Measurements from ENCODE around the gene ACD.
A peak's percentile ranks its signal among the peaks of the same experiment; 100 is the strongest.
"Not testable (repeated sequence)": the region's sequence is repeated elsewhere in the genome, so short reads cannot be mapped to it uniquely, and the experiment has no call there.

The ACD gene

GRCh38 chr16:67659675-67660563, at the start of gene ACD:
Gene ACD, minus strand, starts transcription at chr16:67660260. Its CDS starts 40 bp downstream, at chr16:67660220.
- DNase-seq (ENCODE audit: low read depth in 2 of 3, low spot score in 2 of 3) = peak; percentile 87 to 96 (median 87)

DNA sequence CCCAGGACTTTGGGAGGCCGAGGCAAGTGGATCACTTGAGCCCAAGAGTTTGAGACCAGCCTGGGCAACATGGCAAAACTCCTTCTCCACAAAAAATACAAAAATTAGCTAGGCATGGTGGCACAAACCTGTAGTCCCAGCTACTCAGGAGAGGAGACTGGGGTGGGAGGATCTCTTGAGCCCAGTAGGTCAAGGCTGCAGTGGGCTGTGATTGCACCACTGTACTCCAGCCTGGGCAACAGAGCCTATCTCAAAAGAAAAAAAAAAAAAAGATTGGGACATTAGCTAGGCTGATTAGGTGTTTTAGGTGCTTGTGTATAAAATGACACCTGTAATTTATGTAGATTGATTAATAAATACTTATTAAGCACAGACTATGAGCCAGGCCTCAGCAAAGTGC, 49.0 kb upstream of the ACD start:
- no peak for DNase-seq (ENCODE audit: low read depth in 2 of 3, low spot score in 2 of 3)

- no peak for DNase-seq (ENCODE audit: low read depth in 2 of 3, low spot score in 2 of 3)
Observed at GRCh38 chr16:67708368-67708771, 48.3 kb upstream of the ACD start.

GRCh38 chr16:67707790-67708189, 47.7 kb upstream of the ACD start:
- DNase-seq (ENCODE audit: low read depth in 2 of 3, low spot score in 2 of 3) = no peak

DNA sequence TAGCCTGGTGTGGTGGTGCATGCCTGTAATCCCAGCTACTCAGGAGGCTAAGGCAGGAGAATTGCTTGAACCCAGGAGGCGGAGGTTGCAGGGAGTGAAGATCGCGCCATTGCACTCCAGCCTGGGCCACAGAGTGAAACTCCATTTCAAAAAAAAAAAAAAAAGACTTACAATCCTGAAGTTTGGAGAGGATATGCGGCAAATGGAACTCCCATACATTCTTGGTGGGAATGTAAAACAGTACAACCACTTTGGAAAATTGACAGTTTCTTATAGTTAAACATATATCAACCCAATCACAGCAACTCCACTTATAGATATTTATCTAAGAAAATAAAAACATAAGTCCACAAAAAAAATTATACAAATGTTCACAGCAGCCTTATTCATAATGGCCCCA, 47.1 kb upstream of the ACD start:
- DNase-seq (ENCODE audit: low read depth in 2 of 3, low spot score in 2 of 3) = no peak

DNA sequence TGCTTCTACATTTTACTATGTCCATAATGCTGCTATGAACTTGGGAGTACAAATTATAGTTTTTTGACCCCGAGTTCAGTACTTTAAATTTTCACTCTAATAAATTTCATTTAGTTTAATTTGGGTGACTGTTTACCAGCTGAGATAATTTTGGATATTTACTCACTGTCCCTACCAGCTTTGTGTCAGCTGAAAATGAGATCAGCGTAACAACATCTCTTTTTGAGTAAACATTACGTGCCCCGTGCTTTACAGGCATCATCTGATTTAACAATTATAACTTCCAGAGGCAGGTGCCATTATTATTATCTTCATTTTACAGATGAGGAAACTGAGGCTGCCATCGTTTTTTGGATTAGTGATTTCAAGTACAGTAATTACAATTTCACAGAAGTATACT, 44.0 kb upstream of the ACD start:
- DNase-seq (ENCODE audit: low read depth in 2 of 3, low spot score in 2 of 3) = no peak

DNA sequence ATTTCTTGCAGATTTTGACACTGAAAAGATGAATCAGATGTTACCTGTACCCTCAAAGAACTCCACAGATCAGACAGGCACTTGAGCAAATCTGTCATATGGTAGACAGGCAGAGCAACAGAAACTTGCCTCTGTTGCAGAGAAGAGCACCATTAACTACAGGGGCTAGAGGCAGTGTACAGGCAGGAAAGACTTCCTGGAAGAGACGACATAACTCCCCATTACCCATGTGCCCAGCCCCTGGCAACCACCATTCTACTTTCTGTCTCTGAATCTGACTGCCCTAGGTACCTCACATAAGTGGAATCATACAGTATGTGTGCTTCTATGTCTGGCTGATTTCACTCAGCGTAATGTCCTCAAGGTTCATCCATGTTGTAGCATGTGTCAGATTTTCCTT, 43.6 kb upstream of the ACD start:
- no peak for DNase-seq (ENCODE audit: low read depth in 2 of 3, low spot score in 2 of 3)

DNA sequence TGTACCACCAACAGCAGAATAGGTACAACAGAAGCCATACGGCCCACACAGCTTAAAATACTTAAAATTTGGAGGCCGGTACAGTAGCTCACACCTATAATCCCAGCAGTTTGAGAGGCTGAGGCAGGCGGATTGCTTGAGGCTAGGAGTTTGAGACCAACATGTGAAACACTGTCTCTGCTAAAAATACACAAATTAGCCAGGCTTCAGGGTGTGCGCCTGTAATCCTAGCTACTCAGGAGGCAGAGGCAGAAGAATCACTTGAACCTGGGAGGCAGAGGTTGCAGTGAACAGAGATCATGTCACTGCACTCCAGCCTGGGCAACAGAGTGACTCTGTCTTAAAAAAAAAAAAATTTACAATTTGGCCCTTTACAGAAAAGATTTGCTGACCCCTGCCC, 42.1 kb upstream of the ACD start:
- DNase-seq (ENCODE audit: low read depth in 2 of 3, low spot score in 2 of 3) = no peak

GRCh38 chr16:67701420-67701819, 41.4 kb upstream of the ACD start:
- DNase-seq (ENCODE audit: low read depth in 2 of 3, low spot score in 2 of 3) = no peak

DNA sequence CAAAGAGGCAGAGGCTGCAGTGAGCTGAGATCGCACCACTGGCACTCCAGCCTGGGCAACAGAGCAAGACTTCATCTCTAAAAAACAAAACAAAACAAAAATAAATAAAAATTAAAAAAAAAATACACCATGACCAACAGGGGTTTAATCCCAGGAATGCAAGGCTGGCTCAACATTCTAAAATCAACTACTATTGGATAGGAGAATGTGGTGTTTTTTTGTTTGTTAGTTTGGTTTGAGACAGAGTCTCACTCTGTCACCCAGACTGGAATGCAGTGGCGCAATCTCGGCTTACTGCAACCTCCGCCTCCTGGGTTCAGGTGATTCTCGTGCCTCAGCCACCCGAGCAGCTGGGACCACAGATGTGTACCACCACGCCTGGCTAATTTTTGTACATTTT, 39.2 kb upstream of the ACD start:
- DNase-seq (ENCODE audit: low read depth in 2 of 3, low spot score in 2 of 3) = no peak

DNA sequence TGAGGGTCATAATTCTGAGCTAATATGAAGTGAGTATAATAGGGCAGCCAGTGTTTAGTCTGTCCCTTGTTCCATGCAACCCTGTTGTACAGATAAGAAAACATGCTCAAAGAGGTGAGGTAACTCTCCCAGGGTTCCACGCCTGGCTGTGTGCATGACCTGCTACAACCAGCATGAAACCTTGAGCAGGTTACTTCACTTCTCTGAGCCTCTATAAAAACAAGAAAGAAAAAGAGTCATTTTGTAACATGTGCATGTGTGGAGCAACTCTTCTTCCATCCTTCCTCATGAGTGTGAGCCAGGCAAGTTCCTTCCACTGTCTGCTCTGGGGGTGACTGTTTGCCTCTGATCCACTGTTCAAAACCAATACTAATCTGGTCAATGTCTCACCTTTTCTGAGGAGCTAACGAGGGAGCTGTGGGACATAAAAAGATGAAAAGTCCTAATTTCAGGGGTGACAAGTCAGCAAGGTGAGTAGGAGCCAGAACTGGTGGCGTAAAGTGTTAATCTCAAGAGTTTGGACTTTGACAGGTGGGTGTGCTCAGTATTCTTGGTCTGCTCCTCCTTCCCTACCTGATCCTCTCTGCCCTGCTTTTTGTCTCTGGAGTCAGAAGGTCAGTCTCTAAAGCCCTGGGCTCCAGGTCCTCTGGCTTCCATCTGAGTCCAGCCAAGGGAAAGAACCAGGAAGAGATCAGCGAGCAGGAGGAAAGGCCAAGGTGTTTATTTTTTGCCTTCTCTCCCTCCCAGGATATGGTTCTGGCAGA, 37.5 kb upstream of the ACD start:
- DNase-seq (ENCODE audit: low read depth in 2 of 3, low spot score in 2 of 3) = no peak

DNA sequence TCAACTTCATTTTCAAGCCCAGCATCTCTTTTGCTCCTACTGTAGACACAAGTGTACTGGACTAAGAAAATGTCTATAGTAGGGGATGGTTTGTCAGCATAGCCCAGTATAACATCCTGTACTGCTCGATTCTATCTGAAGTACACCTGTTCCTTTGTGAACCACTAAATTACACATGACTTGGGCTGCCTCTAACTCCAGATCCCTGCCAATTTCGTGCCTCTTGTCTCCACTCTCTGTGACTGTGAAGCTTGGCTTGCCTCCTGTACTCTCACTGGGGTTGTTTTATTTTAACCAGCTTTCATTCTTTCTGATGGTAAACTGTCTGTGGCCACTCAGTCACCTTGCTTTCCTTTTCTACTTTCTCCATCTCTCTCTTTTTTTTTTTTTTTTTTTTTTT, 34.6 kb upstream of the ACD start:
- no peak for DNase-seq (ENCODE audit: low read depth in 2 of 3, low spot score in 2 of 3)

DNA sequence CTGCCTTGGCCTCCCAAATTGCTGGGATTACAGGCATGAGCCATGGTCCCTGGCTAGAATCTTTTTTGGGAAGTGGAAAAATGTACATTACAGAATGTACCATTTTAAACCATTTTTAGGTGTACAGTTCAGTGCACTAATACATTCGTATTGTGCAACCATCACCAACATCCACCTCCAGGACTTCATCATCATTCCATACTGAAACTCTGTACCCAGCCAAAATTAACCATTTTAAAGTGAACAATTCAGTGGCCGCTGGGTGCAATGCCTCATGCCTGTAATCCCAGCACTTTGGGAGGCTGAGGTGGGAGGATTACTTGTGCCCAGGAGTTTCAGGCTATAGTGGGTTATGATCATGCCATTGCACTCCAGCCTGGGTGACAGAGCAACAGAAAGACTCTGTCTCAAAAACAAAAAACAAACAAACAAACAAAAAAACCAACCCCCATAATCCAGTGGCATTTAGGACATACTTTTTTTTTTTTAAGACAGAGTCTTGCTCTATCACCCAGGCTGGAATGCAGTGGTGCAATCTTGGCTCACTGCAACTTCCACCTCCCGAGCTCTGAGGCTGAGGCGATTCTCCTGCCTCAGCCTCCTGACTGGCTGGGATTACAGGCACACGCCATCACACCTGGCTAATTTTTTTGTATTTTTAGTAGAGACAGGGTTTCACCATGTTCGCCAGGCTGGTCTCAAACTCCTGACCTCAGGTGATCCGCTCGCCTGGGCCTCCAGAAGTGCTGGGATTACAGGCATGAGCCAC, 33.6 kb upstream of the ACD start:
- not testable (repeated sequence) for DNase-seq (ENCODE audit: low read depth in 2 of 3, low spot score in 2 of 3)

- no peak for DNase-seq (ENCODE audit: low read depth in 2 of 3, low spot score in 2 of 3)
Observed at GRCh38 chr16:67685388-67686112, 25.5 kb upstream of the ACD start.

DNA sequence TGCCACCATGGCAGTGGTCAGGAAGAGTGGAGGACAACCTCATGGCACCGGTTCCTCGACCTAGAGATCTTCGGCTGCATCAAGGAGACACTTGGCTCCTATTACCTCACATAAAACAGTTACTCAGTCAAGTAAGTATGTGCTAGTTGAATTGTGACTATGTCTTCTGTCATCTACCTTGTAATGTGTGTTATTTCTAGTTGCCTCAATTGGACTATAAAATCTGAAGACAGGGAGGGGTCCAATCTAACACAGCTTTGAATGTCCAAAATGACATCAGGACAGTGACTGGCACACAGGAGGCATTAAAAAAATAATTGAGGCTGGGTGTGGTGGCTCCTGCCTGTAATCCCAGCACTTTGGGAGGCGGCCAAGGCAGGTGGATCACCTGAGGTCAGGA, 23.7 kb upstream of the ACD start:
- DNase-seq (ENCODE audit: low read depth in 2 of 3, low spot score in 2 of 3) = no peak

GRCh38 chr16:67679935-67680897, 20.2 kb upstream of the ACD start:
- no peak for DNase-seq (ENCODE audit: low read depth in 2 of 3, low spot score in 2 of 3)

GRCh38 chr16:67678354-67679023, 18.4 kb upstream of the ACD start:
- DNase-seq (ENCODE audit: low read depth in 2 of 3, low spot score in 2 of 3) = no peak

- no peak for DNase-seq (ENCODE audit: low read depth in 2 of 3, low spot score in 2 of 3)
Observed at GRCh38 chr16:67677712-67678111, 17.7 kb upstream of the ACD start.

DNA sequence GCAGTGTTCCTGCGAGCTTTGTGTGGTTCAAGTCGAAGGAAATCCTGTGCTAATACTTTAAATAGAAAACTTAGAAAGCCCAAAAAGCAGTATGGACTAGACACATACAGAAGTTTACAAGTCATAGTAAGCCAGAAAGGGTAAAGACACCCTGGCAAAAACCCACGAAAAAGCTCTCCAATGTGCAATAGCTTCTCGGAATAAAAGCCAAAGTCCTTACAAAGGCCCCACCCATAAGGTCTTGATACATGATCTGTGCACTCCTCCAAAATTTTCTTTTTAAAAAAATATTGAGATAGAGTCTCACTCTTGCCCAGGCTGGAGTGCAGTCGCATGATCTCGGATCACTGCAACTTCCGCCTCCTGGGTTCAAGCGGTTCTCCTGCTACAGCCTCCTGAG, 16.9 kb upstream of the ACD start:
- DNase-seq (ENCODE audit: low read depth in 2 of 3, low spot score in 2 of 3) = no peak

All from activated CD8-positive, alpha-beta memory T cell treated with anti-CD3 and anti-CD28 coated beads for 48 hours (primary cell).